Bladder microvascular endothelial cell (primary cell): ENCODE measurements around the gene AGR3. TPM values are rescaled to one million over a fixed set of nuclear protein-coding genes. Genes with fewer than 3 reads are reported as not detected.

Experiments used
- total RNA-seq: library from RNA; depleted of rRNA; stranded (reverse); fragments of >200 nt; gene quantifications from 2 replicates; pipeline ENCODE4 v1.2.3, GENCODE V29; 2014

AGR3 gene
- total RNA-seq, result not detected in 2 replicates

GRCh38 chr7:16881844-16882243 is at the start of gene AGR3:
Gene AGR3 (minus strand): TSS chr7:16881983. CDS start chr7:16878618, 3,365 bp downstream.

Other genes with a start within 250 kb of the AGR3 start
- gene ANKMY2, start 236.2 kb downstream of the AGR3 start, total RNA-seq, result 11.2 and 13.5 TPM in 2 replicates
- gene BZW2, start 235.8 kb downstream of the AGR3 start, total RNA-seq, result 85.5 and 88.4 TPM in 2 replicates
- gene TSPAN13, start 128.2 kb downstream of the AGR3 start, total RNA-seq, result 44.4 and 60.0 TPM in 2 replicates
- not detected in 2 replicates for gene AGR2, start 77.0 kb downstream of the AGR3 start, total RNA-seq